Endodermal cell (in vitro differentiated cells): ENCODE data around the gene IGLON5. TPM values are rescaled to one million over a fixed set of nuclear protein-coding genes. Genes with fewer than 3 reads are reported as not detected.

Experiments
- DNase-seq: peaks from one replicate; pipeline ENCODE4 v3.0.0-alpha.2; 2017
- H3K27ac ChIP-seq: 2 replicates; pipeline ENCODE4 v1.5.1; 2013; ENCODE audit warnings: mild to moderate bottlenecking, low read depth, low read length, moderate library complexity
- H3K27me3 ChIP-seq: 2 replicates; pipeline ENCODE4 v1.6.1; 2013; ENCODE audit warnings: mild to moderate bottlenecking, low read length, moderate library complexity; ENCODE audit not compliant: insufficient read depth, control insufficient read depth, poor library complexity, severe bottlenecking
- H3K36me3 ChIP-seq: 2 replicates; pipeline ENCODE4 v1.7.0; 2013; ENCODE audit warnings: mild to moderate bottlenecking, low read length, moderate library complexity; ENCODE audit not compliant: control insufficient read depth, insufficient read depth
- H3K4me1 ChIP-seq: one replicate; pipeline ENCODE4 v1.7.0; 2013; ENCODE audit warnings: low read length; ENCODE audit not compliant: control insufficient read depth, insufficient read depth
- H3K4me3 ChIP-seq: 2 replicates; pipeline ENCODE4 v1.5.1; 2013; ENCODE audit warnings: mild to moderate bottlenecking, low read length, moderate library complexity
- H3K9ac ChIP-seq: 2 replicates; pipeline ENCODE4 v1.6.1; 2013; ENCODE audit warnings: mild to moderate bottlenecking, low read length, moderate library complexity; ENCODE audit not compliant: poor library complexity, severe bottlenecking; ENCODE audit errors: extremely low read depth
- H3K9me3 ChIP-seq: 2 replicates; pipeline ENCODE4 v1.6.1; 2013; ENCODE audit warnings: mild to moderate bottlenecking, low read length, moderate library complexity; ENCODE audit not compliant: control insufficient read depth
- H3K27ac Mint-ChIP-seq: 2 replicates; pipeline ENCODE4 v1.8.0; 2020; ENCODE audit warnings: mixed read lengths
- H3K27me3 Mint-ChIP-seq: 2 replicates; pipeline ENCODE4 v1.8.0; 2021; ENCODE audit warnings: mild to moderate bottlenecking, mixed read lengths; ENCODE audit not compliant: insufficient read depth
- H3K36me3 Mint-ChIP-seq: 2 replicates; pipeline ENCODE4 v1.8.0; 2020; ENCODE audit warnings: low read depth, mixed read lengths
- H3K4me1 Mint-ChIP-seq: 2 replicates; pipeline ENCODE4 v1.8.0; 2020; ENCODE audit warnings: mixed read lengths
- H3K4me3 Mint-ChIP-seq: 2 replicates; pipeline ENCODE4 v1.8.0; 2020; ENCODE audit warnings: mild to moderate bottlenecking, moderate library complexity, mixed read lengths
- H3K9me3 Mint-ChIP-seq: 2 replicates; pipeline ENCODE4 v1.8.0; 2020; ENCODE audit warnings: mild to moderate bottlenecking, mixed read lengths
- CTCF ChIP-seq: fragments of 200-600 bp; sonication (generic); conservative IDR thresholded peaks from 2 replicates; pipeline ENCODE4 v1.5.0; 2021; ENCODE audit warnings: antibody characterized with exemption, mild to moderate bottlenecking
- WGBS, 2 experiments: methylation state at CpG; one replicate each; pipeline versions ENCODE4 v1.1.5 to v1.1.7; 2013; ENCODE audit warnings: missing lambda C conversion rate in 2 of 2, mixed read lengths in 1 of 2; ENCODE audit not compliant: insufficient coverage in 1 of 2, insufficient read length in 1 of 2; 5-methylcytosine and 5-hydroxymethylcytosine counted together
- total RNA-seq, 2 donors: library from RNA; stranded (reverse); fragmentation: NEBNext Ultra II Directional in 1 of 2; extraction: Animal tissue kit (Norgen Biotek cat#: 25700) in 1 of 2; gene quantifications; 2 replicates in 1 of 2; 3 replicates in 1 of 2; pipeline ENCODE4 v1.2.1, GENCODE V29; 2021

The IGLON5 gene
- total RNA-seq, 2 donors from 2014 or later = 42.7 to 49.4 TPM

- H3K9me3 Mint-ChIP-seq = no peaks in the 10 kb centered on the region
- 91 to 94% methylated on average over 18 to 26 of the region's 26 CpGs for WGBS, 2 experiments
- no peak overlapping the region for H3K9ac ChIP-seq
- DNase-seq = peak; percentile 41
- no peak overlapping the region for H3K4me3 Mint-ChIP-seq
- peaks cover 33% of the 10 kb centered on the region for H3K36me3 Mint-ChIP-seq
- peaks cover 2% of the 10 kb centered on the region for H3K36me3 ChIP-seq
- H3K4me1 Mint-ChIP-seq = peaks cover 2% of the 10 kb centered on the region
- no peaks in the 10 kb centered on the region for H3K4me1 ChIP-seq
- H3K27me3 Mint-ChIP-seq = peaks cover 2% of the 10 kb centered on the region
- H3K9me3 ChIP-seq = no peaks in the 10 kb centered on the region
- no peak overlapping the region for H3K27ac ChIP-seq
- H3K27ac Mint-ChIP-seq = no peak overlapping the region
- H3K4me3 ChIP-seq = no peak overlapping the region
- no peaks in the 10 kb centered on the region for H3K27me3 ChIP-seq
- no peak for TF ChIP-seq CTCF
Measured at GRCh38 chr19:51325161-51325976, 13.9 kb downstream of the IGLON5 start.

GRCh38 chr19:51326216-51327065 is 15.0 kb downstream of the IGLON5 start:
- no peak for TF ChIP-seq CTCF
- DNase-seq = peak; percentile 30

GRCh38 chr19:51327066-51328001 is 15.9 kb downstream of the IGLON5 start:
- no peaks in the 10 kb centered on the region for H3K27me3 ChIP-seq
- DNase-seq = peak; percentile 95
- Mint-ChIP-seq H3K4me1 (peaks cover 2% of the 10 kb centered on the region), H3K27ac (peak overlapping the region; percentile 23), H3K27me3 (peaks cover 2% of the 10 kb centered on the region), H3K36me3 (peaks cover 51% of the 10 kb centered on the region), H3K9me3 (peaks cover 3% of the 10 kb centered on the region), H3K4me3 (peak overlapping the region; percentile 36)
- peaks cover 19% of the 10 kb centered on the region for H3K36me3 ChIP-seq
- no peaks in the 10 kb centered on the region for H3K4me1 ChIP-seq
- H3K4me3 ChIP-seq = no peak overlapping the region
- no peaks in the 10 kb centered on the region for H3K9me3 ChIP-seq
- H3K27ac ChIP-seq = no peak overlapping the region
- TF ChIP-seq CTCF = peak; percentile 63
- H3K9ac ChIP-seq = no peak overlapping the region
- 68 to 70% methylated on average over 37 to 75 of the region's 75 CpGs for WGBS, 2 experiments

More at GRCh38 chr19:51326216-51327065, 15.0 kb downstream of the IGLON5 start:
- no peak overlapping the region for H3K27ac Mint-ChIP-seq
- no peak overlapping the region for H3K4me3 ChIP-seq
- H3K4me1 ChIP-seq = no peaks in the 10 kb centered on the region
- H3K36me3 ChIP-seq = peaks cover 12% of the 10 kb centered on the region
- no peak overlapping the region for H3K27ac ChIP-seq
- H3K27me3 ChIP-seq = no peaks in the 10 kb centered on the region
- peaks cover 1% of the 10 kb centered on the region for H3K9me3 Mint-ChIP-seq
- peak overlapping the region; percentile 36 for H3K4me3 Mint-ChIP-seq
- H3K4me1 Mint-ChIP-seq = peaks cover 2% of the 10 kb centered on the region
- 75 to 89% methylated on average over 7 to 34 of the region's 36 CpGs for WGBS, 2 experiments
- H3K36me3 Mint-ChIP-seq = peaks cover 42% of the 10 kb centered on the region
- H3K27me3 Mint-ChIP-seq = peaks cover 2% of the 10 kb centered on the region
- H3K9ac ChIP-seq = no peak overlapping the region
- no peaks in the 10 kb centered on the region for H3K9me3 ChIP-seq
